CD4-positive, alpha-beta T cell (primary cell): ENCODE results near the gene LACC1. TPM values are rescaled to one million over a fixed set of nuclear protein-coding genes. Genes with fewer than 3 reads are reported as not detected.

Source experiments
- ATAC-seq: fragments of 200-7000 bp; cut with Tn5 transposase; one replicate; pipeline ENCODE4 v1.10.0; 2022; ENCODE audit warnings: mild to moderate bottlenecking; ENCODE audit not compliant: poor library complexity
- CTCF ChIA-PET: fragments of 350-600 bp; sonication (Branson Sonifier 250); formaldehyde crosslinking; loops from one replicate; lab custom pipeline; 2021; ENCODE audit warnings: antibody characterized with exemption, inconsistent platforms; lab: Charles Lee
- POLR2A ChIA-PET: fragments of 350-600 bp; sonication (Branson Sonifier 250); formaldehyde crosslinking; loops from one replicate; lab custom pipeline; 2021; ENCODE audit warnings: antibody characterized with exemption, inconsistent platforms; lab: Charles Lee
- DNase-seq, 14 experiments: peaks; one replicate each; pipeline ENCODE4 v3.0.0-alpha.2; 2013 to 2020; ENCODE audit warnings: mixed read lengths in 2 of 14
- H3K27ac ChIP-seq, 2 donors: one replicate each; pipeline versions ENCODE4 v1.5.1 to v1.7.0; 2013; ENCODE audit warnings: low read length in 2 of 2, low read depth in 1 of 2, mild to moderate bottlenecking in 1 of 2
- H3K27me3 ChIP-seq, 2 experiments: 1 replicate in 1 of 2; 2 replicates in 1 of 2; pipeline versions ENCODE4 v1.6.1 to v1.7.0; 2013; ENCODE audit warnings: low read length in 2 of 2, control low read depth in 1 of 2, mild to moderate bottlenecking in 1 of 2, moderate library complexity in 1 of 2; ENCODE audit not compliant: insufficient read depth in 2 of 2, control insufficient read depth in 1 of 2
- H3K36me3 ChIP-seq: one replicate; pipeline ENCODE4 v1.6.1; 2013; ENCODE audit warnings: low read length, control low read depth; ENCODE audit not compliant: insufficient read depth
- H3K4me1 ChIP-seq: one replicate; pipeline ENCODE4 v1.6.1; 2013; ENCODE audit warnings: low read length, control low read depth; ENCODE audit not compliant: insufficient read depth
- H3K4me3 ChIP-seq: one replicate; pipeline ENCODE4 v1.5.1; 2013; ENCODE audit warnings: mild to moderate bottlenecking, low read length, moderate library complexity
- H3K9me3 ChIP-seq, 2 experiments: 1 replicate in 1 of 2; 2 replicates in 1 of 2; pipeline versions ENCODE4 v1.6.1 to v1.7.0; 2013; ENCODE audit warnings: low read length in 2 of 2, mild to moderate bottlenecking in 2 of 2, control low read depth in 1 of 2, moderate library complexity in 1 of 2; ENCODE audit not compliant: control insufficient read depth in 1 of 2, insufficient read depth in 1 of 2
- H3K27ac Mint-ChIP-seq: one replicate; pipeline ENCODE4 v1.8.0; 2020; ENCODE audit warnings: mixed read lengths
- H3K27me3 Mint-ChIP-seq: one replicate; pipeline ENCODE4 v1.8.0; 2021; ENCODE audit warnings: mixed read lengths
- H3K36me3 Mint-ChIP-seq: one replicate; pipeline ENCODE4 v1.8.0; 2021; ENCODE audit warnings: low read depth, mixed read lengths
- H3K4me1 Mint-ChIP-seq: one replicate; pipeline ENCODE4 v1.8.0; 2021; ENCODE audit warnings: low read depth, mixed read lengths
- H3K4me3 Mint-ChIP-seq: one replicate; pipeline ENCODE4 v1.8.0; 2020; ENCODE audit warnings: mild to moderate bottlenecking, mixed read lengths
- H3K9me3 Mint-ChIP-seq: one replicate; pipeline ENCODE4 v1.8.0; 2020; ENCODE audit warnings: mixed read lengths
- CTCF ChIP-seq: fragments of 200-600 bp; IDR thresholded peaks from one replicate; pipeline ENCODE4 v1.8.0; 2022; ENCODE audit warnings: antibody characterized with exemption, mild to moderate bottlenecking
- intact Hi-C, 2 experiments: fragments of 100-400 bp; cut with DNase I in 1 of 2; cut with micrococcal nuclease in 1 of 2; formaldehyde crosslinking; loops; one replicate each; pipeline versions ENCODE4 v1.15.1 to v1.9.0; 2023 to 2025; cut with DNase I, micrococcal nuclease
- total RNA-seq, 174 experiments: library from RNA in 2 of 174; stranded (reverse) in 2 of 174; gene quantifications; one replicate each; pipeline ENCODE4 v1.2.3 and lab custom pipeline; 2021 to 2026

LACC1 gene
- total RNA-seq, 2 experiments from 2014 or later: 0.93 to 0.95 TPM

- no peak for DNase-seq
- Histone ChIP-seq H3K27ac (no peak overlapping the region), H3K36me3 (no peaks in the 10 kb centered on the region), H3K27me3 (no peaks in the 10 kb centered on the region), H3K4me3 (no peak overlapping the region), H3K4me1 (no peaks in the 10 kb centered on the region), H3K9me3 (no peaks in the 10 kb centered on the region)
- POLR2A ChIA-PET: no interaction called here
- no peak for ATAC-seq
- no peaks in the 10 kb centered on the region for H3K27me3 Mint-ChIP-seq
- H3K9me3 Mint-ChIP-seq: no peaks in the 10 kb centered on the region
- CTCF ChIA-PET: no interaction called here
- H3K4me1 Mint-ChIP-seq: no peaks in the 10 kb centered on the region
- no peak overlapping the region for H3K27ac Mint-ChIP-seq
- no peak for TF ChIP-seq CTCF
- H3K36me3 Mint-ChIP-seq: no peaks in the 10 kb centered on the region
- intact Hi-C loops: no loop called here
- no peak overlapping the region for H3K4me3 Mint-ChIP-seq
These were observed 59.4 kb downstream of the LACC1 start for GRCh38 chr13:43939086-43939485.

GRCh38 chr13:43942286-43942685, 62.6 kb downstream of the LACC1 start:
- H3K27me3 ChIP-seq: no peaks in the 10 kb centered on the region
- no peak for ATAC-seq
- ChIA-PET CTCF (interaction anchor here (0.7 kb wide), 1 partner anchor 9 kb away, joined by 3 read pairs; no protein-coding TSS in a partner anchor), POLR2A (no interaction called here)
- H3K36me3 ChIP-seq: no peaks in the 10 kb centered on the region
- intact Hi-C loops: no loop called here
- DNase-seq: no peak
- H3K4me3 ChIP-seq: no peak overlapping the region
- no peaks in the 10 kb centered on the region for H3K27me3 Mint-ChIP-seq
- H3K27ac Mint-ChIP-seq: no peak overlapping the region
- H3K9me3 Mint-ChIP-seq: no peaks in the 10 kb centered on the region
- no peak for TF ChIP-seq CTCF
- H3K4me3 Mint-ChIP-seq: no peak overlapping the region
- no peaks in the 10 kb centered on the region for H3K4me1 Mint-ChIP-seq
- no peak overlapping the region for H3K27ac ChIP-seq
- no peaks in the 10 kb centered on the region for H3K4me1 ChIP-seq
- no peaks in the 10 kb centered on the region for H3K9me3 ChIP-seq
- no peaks in the 10 kb centered on the region for H3K36me3 Mint-ChIP-seq

Other genes starting within 250 kb of the LACC1 start
- not detected for gene ENOX1, start 92.9 kb upstream of the LACC1 start, total RNA-seq
- under 1 TPM; 0.52 to 0.64 TPM for gene CCDC122, start 164 bp upstream of the LACC1 start, total RNA-seq